HEK293T (cell line): ENCODE results near the gene CSTPP1.

Source experiments
- BHLHE40 ChIP-seq: fragments of 450-650 bp; IDR thresholded peaks from 2 replicates; pipeline ENCODE4 v1.6.1; 2016; ENCODE audit warnings: mild to moderate bottlenecking, moderate library complexity, borderline replicate concordance
- FOXM1 ChIP-seq: fragments of 450-650 bp; IDR thresholded peaks from 2 replicates; pipeline ENCODE4 v1.6.1; 2017; ENCODE audit warnings: mild to moderate bottlenecking, borderline replicate concordance
- SUZ12 ChIP-seq: fragments of 450-650 bp; IDR thresholded peaks from 2 replicates; pipeline ENCODE4 v1.6.1; 2016; ENCODE audit warnings: mild to moderate bottlenecking

DNA sequence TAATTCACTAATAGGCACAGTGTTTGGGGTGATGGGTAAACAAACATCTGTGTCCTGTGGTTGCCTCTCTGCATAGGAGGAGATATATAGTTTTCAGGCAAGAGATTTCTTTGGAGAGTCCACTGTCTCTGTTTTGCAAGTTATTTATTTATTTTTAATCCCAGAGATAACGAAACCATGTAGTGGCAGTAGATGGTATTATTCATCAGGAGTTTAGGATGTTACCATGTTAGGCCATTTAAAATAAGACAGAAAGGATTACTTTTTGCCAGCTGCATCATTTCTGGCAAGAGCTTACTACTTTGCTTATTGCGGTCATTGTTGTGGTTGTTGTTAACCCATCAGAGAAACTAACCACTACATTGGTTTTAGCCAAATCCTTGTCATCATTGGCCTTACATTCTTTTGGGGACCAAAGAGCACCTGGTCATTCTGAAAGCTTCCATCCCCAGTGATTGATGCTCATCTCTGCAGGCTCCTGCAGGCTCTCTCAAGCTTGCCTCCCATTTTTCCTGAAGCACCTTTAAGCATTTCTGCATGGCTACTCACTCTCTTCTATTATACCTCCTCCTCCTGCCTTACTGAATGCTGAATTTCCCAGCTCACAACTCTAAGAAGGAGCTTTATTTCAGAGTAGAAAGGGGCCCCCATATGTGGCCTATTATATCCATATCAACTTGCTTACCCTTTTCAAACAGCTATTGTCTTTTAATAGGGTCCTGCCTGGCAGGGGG lies 84.4 kb downstream of the CSTPP1 start:
- no peak for TF ChIP-seq BHLHE40
- TF ChIP-seq SUZ12: no peak
- no peak for TF ChIP-seq FOXM1
